Neural cell (in vitro differentiated cells): ENCODE data around the gene MPDZ. TPM values are rescaled to one million over a fixed set of nuclear protein-coding genes. Genes with fewer than 3 reads are reported as not detected.

Source experiments
- H2AFZ ChIP-seq: fragments of 200-600, 300-800 bp; sonication (generic), shearing (Covaris generic); 2 replicates; pipeline ENCODE4 v1.6.0; 2014; ENCODE audit warnings: low read depth, mild to moderate bottlenecking, antibody characterized with exemption, low read length, moderate library complexity
- H3F3A ChIP-seq: fragments of 200-600 bp; shearing (Covaris generic); 2 replicates; pipeline ENCODE4 v1.6.1; 2016; ENCODE audit warnings: mild to moderate bottlenecking, moderate library complexity, mixed read lengths, antibody characterized with exemption, low read length; ENCODE audit not compliant: insufficient read depth, poor library complexity, severe bottlenecking
- H3K27ac ChIP-seq: fragments of 200-600, 300-800 bp; sonication (generic), shearing (Covaris generic); 2 replicates; pipeline ENCODE4 v1.5.1; 2014; ENCODE audit warnings: mild to moderate bottlenecking, low read length, moderate library complexity
- H3K27me3 ChIP-seq: fragments of 300-800, 200-600 bp; sonication (generic), shearing (Covaris generic); 2 replicates; pipeline ENCODE4 v1.6.0; 2014; ENCODE audit warnings: mild to moderate bottlenecking, low read depth, low read length, moderate library complexity; ENCODE audit not compliant: insufficient read depth
- H3K36me3 ChIP-seq: fragments of 300-800, 200-600 bp; sonication (generic), shearing (Covaris generic); 2 replicates; pipeline ENCODE4 v1.5.1; 2014; ENCODE audit warnings: mild to moderate bottlenecking, antibody characterized with exemption, low read length, moderate library complexity; ENCODE audit not compliant: insufficient read depth
- H3K4me2 ChIP-seq: fragments of 300-800, 200-600 bp; sonication (generic), shearing (Covaris generic); 2 replicates; pipeline ENCODE4 v1.6.0; 2014; ENCODE audit warnings: mild to moderate bottlenecking, low read length
- H3K4me3 ChIP-seq: fragments of 300-800, 200-600 bp; sonication (generic), shearing (Covaris generic); 2 replicates; pipeline ENCODE4 v1.5.1; 2014; ENCODE audit warnings: mild to moderate bottlenecking, low read length, moderate library complexity
- H3K79me2 ChIP-seq: fragments of 200-600 bp; shearing (Covaris generic); replicated peaks from 2 replicates; pipeline ENCODE4 v1.6.0; 2014; ENCODE audit warnings: mild to moderate bottlenecking, low read length, moderate library complexity; ENCODE audit not compliant: insufficient read depth
- H3K9ac ChIP-seq: fragments of 300-800, 200-600 bp; sonication (generic), shearing (Covaris generic); 2 replicates; pipeline ENCODE4 v1.6.1; 2016; ENCODE audit warnings: mild to moderate bottlenecking, low read length, mixed read lengths
- H3K9me2 ChIP-seq: fragments of 200-600 bp; shearing (Covaris generic); 2 replicates; pipeline ENCODE4 v1.6.1; 2016; ENCODE audit warnings: mild to moderate bottlenecking, low read length, mixed read lengths; ENCODE audit not compliant: insufficient read depth
- H3K9me3 ChIP-seq: fragments of 200-600, 300-800 bp; sonication (generic), shearing (Covaris generic); 2 replicates; pipeline ENCODE4 v1.6.1; 2016; ENCODE audit warnings: mild to moderate bottlenecking, mixed run types, low read length, moderate library complexity, mixed read lengths
- H4K20me1 ChIP-seq: fragments of 200-600 bp; shearing (Covaris generic); 2 replicates; pipeline ENCODE4 v1.6.1; 2016; ENCODE audit warnings: mild to moderate bottlenecking, mixed run types; ENCODE audit not compliant: insufficient read depth
- EP300 ChIP-seq: fragments of 450-650 bp; conservative IDR thresholded peaks from 2 replicates; pipeline ENCODE4 v1.6.1; 2014; ENCODE audit warnings: antibody characterized with exemption, mild to moderate bottlenecking, moderate library complexity; ENCODE audit not compliant: poor library complexity, severe bottlenecking
- EZH2 ChIP-seq: fragments of 200-600, 300-800 bp; shearing (Covaris generic), sonication (generic); IDR thresholded peaks from 2 replicates; pipeline ENCODE4 v1.6.1; 2014; ENCODE audit warnings: antibody characterized with exemption, low read length, borderline replicate concordance, mild to moderate bottlenecking; ENCODE audit not compliant: insufficient read depth, poor library complexity, severe bottlenecking
- MXI1 ChIP-seq: fragments of 450-650 bp; conservative IDR thresholded peaks from 2 replicates; pipeline ENCODE4 v1.6.1; 2014; ENCODE audit warnings: antibody characterized with exemption, mild to moderate bottlenecking; ENCODE audit not compliant: poor library complexity, severe bottlenecking
- POLR2AphosphoS5 ChIP-seq: IDR thresholded peaks from 2 replicates; pipeline ENCODE4 v1.6.1; 2012
- RAD21 ChIP-seq: fragments of 450-650 bp; conservative IDR thresholded peaks from 2 replicates; pipeline ENCODE4 v1.6.1; 2014; ENCODE audit warnings: antibody characterized with exemption, mild to moderate bottlenecking, moderate library complexity
- REST ChIP-seq: IDR thresholded peaks from 2 replicates; pipeline ENCODE4 v1.6.1; 2012; ENCODE audit warnings: borderline replicate concordance
- SMC3 ChIP-seq: fragments of 450-650 bp; conservative IDR thresholded peaks from 2 replicates; pipeline ENCODE4 v1.6.1; 2014; ENCODE audit warnings: antibody characterized with exemption, mild to moderate bottlenecking, moderate library complexity; ENCODE audit not compliant: poor library complexity
- TAF1 ChIP-seq: IDR thresholded peaks from 2 replicates; pipeline ENCODE4 v1.6.1; 2012; ENCODE audit warnings: low read depth
- polyA plus RNA-seq: library from polyadenylated mRNA; depleted of rRNA; stranded (reverse); fragments of >200 nt; gene quantifications from 2 replicates; pipeline ENCODE4 v1.2.3, GENCODE V29; 2014
- TF ChIP-seq, protein P1 (sequence below): fragments of 450-650 bp; IDR thresholded peaks from 2 replicates; pipeline ENCODE4 v1.5.1; 2014; ENCODE audit warnings: antibody characterized with exemption, mild to moderate bottlenecking, moderate library complexity; ENCODE audit not compliant: poor library complexity, severe bottlenecking

MPDZ gene
- polyA plus RNA-seq, 1 donor from 2014 or later: 13.1 TPM

- Histone ChIP-seq H3F3A (no peaks in the 10 kb centered on the region), H4K20me1 (no peaks in the 10 kb centered on the region), H3K9me3 (no peaks in the 10 kb centered on the region), H3K4me3 (no peak overlapping the region), H3K9ac (no peak overlapping the region), H3K79me2 (no peaks in the 10 kb centered on the region), H3K4me2 (no peak overlapping the region), H2AFZ (no peak overlapping the region), H3K27ac (no peak overlapping the region), H3K27me3 (no peaks in the 10 kb centered on the region), H3K9me2 (no peaks in the 10 kb centered on the region), H3K36me3 (no peaks in the 10 kb centered on the region)
- TF ChIP-seq EP300 (no peak), SMC3 (no peak)
- TF ChIP-seq, protein P1, sequence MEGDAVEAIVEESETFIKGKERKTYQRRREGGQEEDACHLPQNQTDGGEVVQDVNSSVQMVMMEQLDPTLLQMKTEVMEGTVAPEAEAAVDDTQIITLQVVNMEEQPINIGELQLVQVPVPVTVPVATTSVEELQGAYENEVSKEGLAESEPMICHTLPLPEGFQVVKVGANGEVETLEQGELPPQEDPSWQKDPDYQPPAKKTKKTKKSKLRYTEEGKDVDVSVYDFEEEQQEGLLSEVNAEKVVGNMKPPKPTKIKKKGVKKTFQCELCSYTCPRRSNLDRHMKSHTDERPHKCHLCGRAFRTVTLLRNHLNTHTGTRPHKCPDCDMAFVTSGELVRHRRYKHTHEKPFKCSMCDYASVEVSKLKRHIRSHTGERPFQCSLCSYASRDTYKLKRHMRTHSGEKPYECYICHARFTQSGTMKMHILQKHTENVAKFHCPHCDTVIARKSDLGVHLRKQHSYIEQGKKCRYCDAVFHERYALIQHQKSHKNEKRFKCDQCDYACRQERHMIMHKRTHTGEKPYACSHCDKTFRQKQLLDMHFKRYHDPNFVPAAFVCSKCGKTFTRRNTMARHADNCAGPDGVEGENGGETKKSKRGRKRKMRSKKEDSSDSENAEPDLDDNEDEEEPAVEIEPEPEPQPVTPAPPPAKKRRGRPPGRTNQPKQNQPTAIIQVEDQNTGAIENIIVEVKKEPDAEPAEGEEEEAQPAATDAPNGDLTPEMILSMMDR: no peak
Measured at GRCh38 chr9:13186091-13186490, 93.4 kb downstream of the MPDZ start.

- Histone ChIP-seq H3K4me3 (no peak overlapping the region), H2AFZ (no peak overlapping the region), H3K27me3 (no peaks in the 10 kb centered on the region), H3K9ac (no peak overlapping the region), H3K4me2 (no peak overlapping the region), H3K9me3 (no peaks in the 10 kb centered on the region), H3F3A (no peaks in the 10 kb centered on the region), H3K36me3 (no peaks in the 10 kb centered on the region), H3K27ac (no peak overlapping the region), H3K9me2 (no peaks in the 10 kb centered on the region), H4K20me1 (no peaks in the 10 kb centered on the region), H3K79me2 (no peaks in the 10 kb centered on the region)
- TF ChIP-seq TAF1 (no peak), EZH2 (no peak), POLR2AphosphoS5 (no peak), SMC3 (no peak), REST (no peak), RAD21 (no peak), MXI1 (no peak), EP300 (no peak)
- TF ChIP-seq, protein P1: no peak
Measured at GRCh38 chr9:13181652-13182051, 97.8 kb downstream of the MPDZ start.
